ENCODE results near the gene SMIM1.
A peak's percentile ranks its signal among the peaks of the same experiment; 100 is the strongest.

Gene SMIM1

GRCh38 chr1:3735688-3736087 is 36.9 kb upstream of the SMIM1 start:
- peak overlapping the region; percentile 76 for H3K27ac ChIP-seq
- no peak for DNase-seq (ENCODE audit: low spot score)
- CTCF ChIA-PET: no interaction called here
- POLR2A ChIA-PET (ENCODE audit: low non-redundant PET): no interaction called here
- TF ChIP-seq, protein P1, sequence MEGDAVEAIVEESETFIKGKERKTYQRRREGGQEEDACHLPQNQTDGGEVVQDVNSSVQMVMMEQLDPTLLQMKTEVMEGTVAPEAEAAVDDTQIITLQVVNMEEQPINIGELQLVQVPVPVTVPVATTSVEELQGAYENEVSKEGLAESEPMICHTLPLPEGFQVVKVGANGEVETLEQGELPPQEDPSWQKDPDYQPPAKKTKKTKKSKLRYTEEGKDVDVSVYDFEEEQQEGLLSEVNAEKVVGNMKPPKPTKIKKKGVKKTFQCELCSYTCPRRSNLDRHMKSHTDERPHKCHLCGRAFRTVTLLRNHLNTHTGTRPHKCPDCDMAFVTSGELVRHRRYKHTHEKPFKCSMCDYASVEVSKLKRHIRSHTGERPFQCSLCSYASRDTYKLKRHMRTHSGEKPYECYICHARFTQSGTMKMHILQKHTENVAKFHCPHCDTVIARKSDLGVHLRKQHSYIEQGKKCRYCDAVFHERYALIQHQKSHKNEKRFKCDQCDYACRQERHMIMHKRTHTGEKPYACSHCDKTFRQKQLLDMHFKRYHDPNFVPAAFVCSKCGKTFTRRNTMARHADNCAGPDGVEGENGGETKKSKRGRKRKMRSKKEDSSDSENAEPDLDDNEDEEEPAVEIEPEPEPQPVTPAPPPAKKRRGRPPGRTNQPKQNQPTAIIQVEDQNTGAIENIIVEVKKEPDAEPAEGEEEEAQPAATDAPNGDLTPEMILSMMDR (conservative IDR thresholded peaks at IDR 0.05; ENCODE audit: low read depth): no peak

DNA sequence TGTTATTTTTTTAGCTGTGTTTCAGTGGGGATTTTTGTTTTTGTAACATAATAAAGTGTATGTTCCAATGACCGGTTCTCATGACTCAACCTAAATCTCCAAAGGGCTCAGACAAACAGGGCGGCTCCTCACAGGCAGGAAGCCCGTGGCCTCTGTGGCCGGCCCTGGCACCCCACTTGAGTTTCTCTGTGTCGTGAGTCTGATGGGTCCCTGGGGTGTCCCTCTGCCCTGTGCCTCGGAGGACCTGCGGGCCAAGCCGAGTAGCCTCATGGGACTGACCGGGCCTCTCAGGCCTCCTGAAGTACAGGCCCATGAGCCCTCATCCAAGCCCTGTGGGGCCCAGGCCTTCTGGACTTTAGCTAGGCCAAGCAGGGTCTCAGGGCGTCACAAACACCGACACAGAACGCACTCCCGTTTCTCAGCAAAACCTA is 36.4 kb upstream of the SMIM1 start:
- peak overlapping the region; percentile 76 for H3K27ac ChIP-seq
- POLR2A ChIA-PET (ENCODE audit: low non-redundant PET): no interaction called here
- no peak for DNase-seq (ENCODE audit: low spot score)
- CTCF ChIA-PET: no interaction called here
- TF ChIP-seq, protein P1 (conservative IDR thresholded peaks at IDR 0.05; ENCODE audit: low read depth): no peak

GRCh38 chr1:3736708-3737107 is 35.8 kb upstream of the SMIM1 start:
- POLR2A ChIA-PET (ENCODE audit: low non-redundant PET): no interaction called here
- peak overlapping the region; percentile 76 for H3K27ac ChIP-seq
- no peak for DNase-seq (ENCODE audit: low spot score)
- CTCF ChIA-PET: no interaction called here
- TF ChIP-seq, protein P1 (conservative IDR thresholded peaks at IDR 0.05; ENCODE audit: low read depth): no peak

DNA sequence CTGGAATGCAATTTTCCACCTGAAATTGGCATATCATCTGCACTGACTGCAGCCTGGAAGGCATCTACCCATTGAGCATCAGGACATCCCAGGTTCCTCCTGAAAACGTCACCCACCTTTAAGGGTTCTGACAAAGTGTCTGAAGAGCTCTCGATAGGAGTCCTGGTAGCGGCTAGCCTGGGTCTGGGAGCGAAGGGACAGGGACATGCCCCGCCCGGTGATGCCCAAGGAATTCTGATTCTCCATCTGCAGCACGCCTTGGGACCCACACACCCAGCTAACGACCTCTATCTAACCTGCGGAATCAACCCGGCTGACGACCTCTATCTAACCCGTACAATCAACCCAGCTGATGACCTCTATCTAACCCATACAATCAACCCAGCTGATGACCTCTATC is 33.6 kb upstream of the SMIM1 start:
- ChIA-PET POLR2A (ENCODE audit: low non-redundant PET) (no interaction called here), CTCF (interaction anchor here (0.6 kb wide), 1 partner anchor 173 kb away, joined by 3 read pairs; no protein-coding TSS in a partner anchor)
- TF ChIP-seq, protein P1 (conservative IDR thresholded peaks at IDR 0.05; ENCODE audit: low read depth): no peak
- DNase-seq (ENCODE audit: low spot score): no peak
- no peak overlapping the region for H3K27ac ChIP-seq

DNA sequence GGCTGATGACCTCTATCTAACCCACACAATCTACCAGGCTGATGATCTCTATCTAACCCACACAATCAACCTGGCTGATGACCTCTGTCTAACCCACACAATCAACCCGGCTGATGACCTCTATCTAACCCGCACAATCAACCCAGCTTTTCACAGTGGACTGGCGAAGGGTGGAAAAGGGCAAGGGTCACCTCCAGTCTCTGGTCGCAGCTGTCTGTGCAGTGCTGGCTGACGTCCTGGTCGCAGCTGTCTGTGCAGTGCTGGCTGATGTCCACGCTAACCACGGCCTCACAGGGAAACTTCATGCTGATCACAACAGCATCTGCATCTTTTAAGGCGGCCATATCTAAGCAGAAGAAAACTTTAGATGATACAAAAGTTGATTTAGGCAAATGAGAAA is 32.5 kb upstream of the SMIM1 start:
- TF ChIP-seq, protein P1 (conservative IDR thresholded peaks at IDR 0.05; ENCODE audit: low read depth): no peak
- DNase-seq (ENCODE audit: low spot score): no peak
- H3K27ac ChIP-seq: no peak overlapping the region
- ChIA-PET CTCF (no interaction called here), POLR2A (ENCODE audit: low non-redundant PET) (no interaction called here)

DNA sequence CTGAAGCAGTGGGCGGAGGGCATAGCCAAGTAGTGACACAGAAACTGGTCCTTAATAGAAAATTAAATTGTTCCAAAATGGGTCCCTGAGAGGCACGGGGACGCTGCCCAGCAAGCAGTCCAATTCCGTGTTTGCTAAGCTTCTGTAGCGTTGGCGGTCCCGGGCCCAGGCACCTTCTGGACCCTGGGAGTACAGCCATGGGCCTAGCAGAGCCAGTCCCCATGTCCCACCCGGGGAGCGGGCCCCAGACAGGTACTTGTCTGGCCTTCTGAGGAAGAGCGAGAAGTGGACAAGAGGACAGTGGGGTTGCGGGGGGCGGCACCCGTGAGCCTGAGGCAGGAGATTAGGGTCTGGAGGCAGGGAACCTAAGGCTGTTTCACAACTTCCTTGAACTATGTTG is 31.8 kb upstream of the SMIM1 start:
- DNase-seq (ENCODE audit: low spot score): no peak
- POLR2A ChIA-PET (ENCODE audit: low non-redundant PET): no interaction called here
- CTCF ChIA-PET: interaction anchor here (0.5 kb wide), 1 partner anchor 101 kb away, joined by 3 read pairs; no protein-coding TSS in a partner anchor
- TF ChIP-seq, protein P1 (conservative IDR thresholded peaks at IDR 0.05; ENCODE audit: low read depth): no peak
- H3K27ac ChIP-seq: no peak overlapping the region
